GM12892 (cell line): ENCODE measurements around the gene PIP4K2A.

ENCODE experiments used
- POLR2A ChIP-seq: IDR thresholded peaks from 2 replicates; pipeline ENCODE4 v1.6.1; 2011; ENCODE audit warnings: low read depth, low read length, control low read depth
- POLR2AphosphoS5 ChIP-seq: IDR thresholded peaks from 2 replicates; pipeline ENCODE4 v1.6.1; 2011; ENCODE audit warnings: low read depth, low read length, control low read depth
- TAF1 ChIP-seq: IDR thresholded peaks from 2 replicates; pipeline ENCODE4 v1.6.1; 2011; ENCODE audit warnings: low read depth, mild to moderate bottlenecking, control low read depth, low read length, borderline replicate concordance

DNA sequence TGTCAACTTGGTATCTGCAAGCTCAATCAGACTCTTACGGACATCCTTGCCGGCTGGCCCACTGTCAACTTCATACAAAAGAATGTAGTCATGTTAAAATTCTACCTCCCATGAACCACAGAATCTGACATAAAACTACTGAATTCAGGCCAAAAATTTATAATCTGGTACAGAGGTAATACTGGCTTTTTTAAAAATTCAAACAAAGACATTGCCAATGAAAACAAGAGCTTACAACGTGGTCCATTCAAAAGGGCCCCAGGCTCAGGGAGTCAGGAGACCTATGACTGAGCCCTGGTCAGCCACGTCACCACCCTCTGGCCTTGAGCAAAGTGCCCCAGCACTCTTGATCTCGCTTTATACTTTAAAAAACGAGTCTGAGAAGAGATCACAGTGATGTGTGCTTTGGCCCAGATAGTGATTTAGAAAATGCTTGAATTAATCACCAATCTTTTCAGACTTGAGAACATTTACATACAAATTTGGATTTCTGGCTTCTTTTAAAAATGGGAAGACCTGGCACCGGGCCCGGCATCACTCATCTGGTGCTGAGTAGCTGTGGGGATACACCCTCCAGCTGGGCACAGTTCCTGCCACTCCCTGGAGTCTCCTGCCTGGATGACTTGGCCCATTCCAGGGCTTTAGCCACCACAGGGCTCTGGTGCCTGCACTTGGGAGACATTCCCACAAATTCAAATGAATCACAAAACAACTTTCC is 94.1 kb downstream of the PIP4K2A start:
- no peak for TF ChIP-seq POLR2AphosphoS5
- no peak for TF ChIP-seq POLR2A
- no peak for TF ChIP-seq TAF1
